Cardiac fibroblast (primary cell): ENCODE results near the gene CFAP46.
"Not testable (repeated sequence)": the region's sequence is repeated elsewhere in the genome, so short reads cannot be mapped to it uniquely, and the experiment has no call there.

Experiments
- DNase-seq, 2 donors: peaks; one replicate each; pipeline versions ENCODE4 v3.0.0 to v3.0.0-alpha.2; 2010; ENCODE audit warnings: low read depth in 2 of 2
- H3K4me3 ChIP-seq, 2 donors: replicated peaks in 1 of 2; 1 replicate in 1 of 2; 2 replicates in 1 of 2; pipeline ENCODE4 v1.5.1; 2011; ENCODE audit warnings: low read depth in 2 of 2, low read length in 2 of 2, mild to moderate bottlenecking in 2 of 2, moderate library complexity in 1 of 2
- CTCF ChIP-seq: IDR thresholded peaks from one replicate; pipeline ENCODE4 v1.5.1; 2011; ENCODE audit warnings: low read depth, mild to moderate bottlenecking, low read length, inconsistent platforms

The CFAP46 gene

DNA sequence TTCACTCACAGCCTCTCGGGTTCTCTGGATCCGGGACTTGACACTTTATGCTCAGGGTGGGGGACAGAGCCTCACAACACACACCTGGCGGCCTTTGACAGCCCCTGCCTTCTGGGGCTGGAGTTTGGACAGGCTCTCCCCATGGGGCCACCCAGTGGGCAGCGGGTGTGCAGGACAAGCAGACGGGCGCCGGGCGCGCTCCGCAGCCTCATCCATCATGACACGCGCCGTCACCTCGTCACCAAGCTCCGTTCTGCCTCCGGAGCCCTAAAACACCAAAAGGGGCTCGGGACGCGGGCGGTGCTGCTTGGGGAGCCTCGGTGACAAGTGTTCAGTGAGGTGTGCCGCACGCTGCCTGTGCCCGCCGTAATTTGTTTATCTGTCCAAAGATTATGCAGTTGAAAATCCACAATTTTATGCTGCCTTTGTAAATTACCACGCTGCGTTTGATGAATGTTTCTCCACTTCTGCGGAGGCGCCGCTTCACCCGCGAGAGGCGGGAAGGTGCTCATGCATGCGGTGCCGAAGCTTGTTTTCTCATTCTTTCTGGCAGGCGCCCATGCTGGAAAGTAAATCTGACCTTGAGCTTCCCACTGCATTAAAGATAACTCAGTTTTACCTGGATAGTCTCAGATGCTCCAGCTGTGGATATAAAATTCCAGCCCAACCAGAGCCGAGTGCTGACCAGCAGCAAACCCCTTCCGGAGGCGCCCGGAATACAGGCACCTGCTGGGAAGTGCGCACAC lies 162.6 kb downstream of the CFAP46 start:
- DNase-seq, result no peak
- no peak for TF ChIP-seq CTCF
- H3K4me3 ChIP-seq, result no peak overlapping the region

GRCh38 chr10:132777441-132777840 lies 164.9 kb downstream of the CFAP46 start:
- TF ChIP-seq CTCF, result no peak
- no peak for DNase-seq
- no peak overlapping the region for H3K4me3 ChIP-seq

GRCh38 chr10:132776821-132777220 lies 165.5 kb downstream of the CFAP46 start:
- no peak for DNase-seq
- no peak for TF ChIP-seq CTCF
- no peak overlapping the region for H3K4me3 ChIP-seq

DNA sequence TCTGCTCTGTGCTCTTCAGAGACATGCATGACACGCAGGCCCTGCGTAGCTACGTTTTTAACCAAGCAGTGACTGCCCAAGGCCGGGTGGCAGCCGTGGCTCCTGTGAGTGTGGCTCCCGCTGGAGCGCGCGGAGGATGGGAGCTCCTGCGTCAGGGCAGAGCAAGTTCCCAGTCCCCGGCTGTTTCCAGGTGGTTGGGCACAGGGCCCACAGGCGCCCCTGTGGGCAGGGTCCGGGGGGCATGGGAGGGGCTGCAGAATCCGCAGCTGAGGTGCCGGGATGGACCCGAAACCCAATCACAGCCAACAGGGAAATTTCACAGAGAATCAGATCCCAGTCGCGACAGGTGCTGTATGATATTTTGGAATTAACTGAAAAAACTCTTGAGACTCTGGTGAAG lies 166.2 kb downstream of the CFAP46 start:
- DNase-seq, result no peak

DNA sequence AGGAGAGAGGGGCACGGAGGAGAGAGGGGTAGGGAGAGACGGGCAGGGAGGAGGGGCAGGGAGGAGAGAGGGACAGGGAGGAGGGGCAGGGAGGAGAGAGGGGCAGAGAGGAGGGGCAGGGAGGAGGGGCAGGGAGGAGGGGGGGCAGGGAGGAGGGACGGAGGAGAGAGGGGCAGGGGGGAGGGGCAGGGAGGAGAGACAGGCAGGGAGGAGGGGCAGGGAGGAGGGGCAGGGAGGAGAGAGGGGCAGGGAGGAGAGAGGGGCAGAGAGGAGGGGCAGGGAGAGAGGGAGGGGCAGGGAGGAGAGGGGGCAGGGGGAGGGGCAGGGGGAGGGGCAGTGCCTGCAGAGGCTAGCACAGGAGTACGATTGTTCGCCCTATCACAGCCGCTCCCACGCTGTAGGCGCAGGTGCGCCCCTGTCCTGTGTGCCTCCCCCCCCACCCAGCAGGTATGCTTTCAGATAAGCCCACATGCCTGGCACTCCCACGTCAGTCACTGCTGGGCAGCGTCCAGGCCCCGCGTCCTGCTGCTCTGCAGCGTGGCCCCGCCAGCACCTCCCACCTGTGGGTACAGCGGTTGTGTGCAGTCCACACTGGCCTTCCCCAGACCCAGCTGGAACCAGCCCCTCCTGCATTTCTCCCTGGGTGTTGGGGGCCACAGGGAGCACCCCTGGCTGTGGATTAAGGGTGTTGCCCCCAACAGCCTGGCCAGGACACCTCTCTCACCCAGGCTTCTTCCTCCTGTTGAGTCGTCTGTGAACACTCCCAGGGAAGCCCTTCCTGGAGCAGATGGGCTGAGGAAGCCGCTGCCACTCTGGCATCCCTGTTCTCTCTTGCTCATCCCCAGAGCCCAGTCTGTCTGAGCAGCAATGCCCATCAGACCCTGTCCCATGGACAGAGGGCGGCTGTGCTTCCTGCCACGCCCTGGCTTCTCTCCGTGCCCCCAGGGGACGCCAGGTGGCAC lies 167.2 kb downstream of the CFAP46 start:
- DNase-seq, result no peak
- no peak overlapping the region for H3K4me3 ChIP-seq
- TF ChIP-seq CTCF, result no peak

More for the DNA sequence above, 166.2 kb downstream of the CFAP46 start:
- no peak overlapping the region for H3K4me3 ChIP-seq
- TF ChIP-seq CTCF, result no peak

DNA sequence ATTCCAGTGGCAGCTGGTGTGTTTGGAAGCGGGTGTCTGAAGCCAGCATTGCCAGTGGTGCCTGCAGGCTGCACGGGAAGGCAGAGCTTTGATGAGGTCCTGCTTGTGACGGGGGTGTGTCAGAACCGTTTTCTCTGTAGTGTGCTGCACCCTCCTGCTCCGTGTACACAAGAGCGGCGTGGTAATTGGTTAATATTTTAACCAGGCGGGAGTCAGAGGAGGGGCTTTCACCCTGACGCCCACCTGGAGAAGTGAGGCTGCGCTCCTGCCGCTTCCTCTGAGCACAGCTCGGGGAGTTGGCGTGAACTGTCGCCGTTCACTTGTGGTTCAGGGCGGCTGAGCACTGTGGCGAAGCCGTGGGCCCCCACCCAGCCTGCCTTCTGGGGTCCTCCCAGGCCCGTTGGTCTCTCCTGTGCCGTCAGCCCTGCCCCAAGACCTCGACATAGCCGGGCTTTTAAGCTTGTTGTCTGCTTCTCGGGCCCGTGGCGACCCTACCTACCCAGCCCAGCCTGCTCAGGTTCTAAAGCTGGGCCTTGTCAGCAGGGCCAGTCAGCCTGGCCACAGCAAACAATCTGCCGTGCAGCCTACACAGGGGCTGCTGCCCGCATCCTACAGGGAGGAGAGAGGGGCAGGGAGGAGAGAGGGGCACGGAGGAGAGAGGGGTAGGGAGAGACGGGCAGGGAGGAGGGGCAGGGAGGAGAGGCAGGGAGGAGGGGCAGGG lies 168.0 kb downstream of the CFAP46 start:
- no peak for TF ChIP-seq CTCF
- no peak overlapping the region for H3K4me3 ChIP-seq
- DNase-seq, result no peak

DNA sequence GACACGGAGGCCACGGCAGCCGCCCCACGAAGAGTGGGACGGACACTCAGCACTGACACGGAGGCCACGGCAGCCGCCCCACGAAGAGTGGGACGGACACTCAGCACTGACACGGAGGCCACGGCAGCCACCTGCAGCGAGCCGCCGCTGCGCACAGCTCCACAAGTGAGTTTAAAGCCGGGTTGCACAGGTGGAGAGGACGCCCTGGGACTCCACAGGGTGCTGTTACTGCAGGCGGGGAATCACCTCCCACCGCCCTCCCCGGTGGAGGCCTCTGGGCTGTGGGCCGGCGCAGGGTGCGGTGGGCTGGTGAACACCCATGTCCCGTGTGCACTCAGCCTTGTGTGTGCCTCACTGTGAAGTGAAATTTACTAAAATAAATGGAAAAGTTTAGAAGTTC lies 169.6 kb downstream of the CFAP46 start:
- not testable (repeated sequence) for H3K4me3 ChIP-seq, DNase-seq
